ENCODE results near the gene VWA2. TPM values are rescaled to one million over a fixed set of nuclear protein-coding genes. Genes with fewer than 3 reads are reported as not detected.

The VWA2 gene
- polyA plus RNA-seq, 1 of the 3 experiments (the other 2 are of a cell fraction): not detected

- 84% methylated on average over 5 of the region's 5 CpGs for WGBS (ENCODE audit: low lambda C conversion rate)
- no peak overlapping the region for H3K9ac ChIP-seq
- H3K4me1 ChIP-seq (ENCODE audit: control insufficient read depth in 1 of 2, insufficient read depth in 2 of 2, low read depth in 1 of 2, low read length in 1 of 2): no peaks in the 10 kb centered on the region
- H4K20me1 ChIP-seq (ENCODE audit: insufficient read depth): no peaks in the 10 kb centered on the region
- H3F3A ChIP-seq (replicated peaks; ENCODE audit: insufficient read depth): no peaks in the 10 kb centered on the region
- no peaks in the 10 kb centered on the region for H3K36me3 ChIP-seq (replicated peaks in 1 of 2; ENCODE audit: control insufficient read depth in 1 of 2, insufficient read depth in 2 of 2, low read length in 1 of 2)
- H3K27me3 ChIP-seq (ENCODE audit: insufficient read depth): no peaks in the 10 kb centered on the region
- no peak for DNase-seq
- CTCF ChIA-PET: no interaction called here
- no peaks in the 10 kb centered on the region for H3K9me3 ChIP-seq
- no peak for TF ChIP-seq EZH2phosphoT487 (IDR thresholded peaks at IDR 0.05; ENCODE audit: borderline replicate concordance, low read depth)
- no peak for TF ChIP-seq MEF2A (IDR thresholded peaks at IDR 0.05; ENCODE audit: borderline replicate concordance, low read depth)
- TF ChIP-seq TCF12 (IDR thresholded peaks at IDR 0.05): no peak
- no peak for TF ChIP-seq RCOR1 (IDR thresholded peaks at IDR 0.05; ENCODE audit: low read length)
- TF ChIP-seq ELF1 (IDR thresholded peaks at IDR 0.05): no peak
- TF ChIP-seq EP300 (IDR thresholded peaks at IDR 0.05; ENCODE audit: borderline replicate concordance in 1 of 2, low read depth in 1 of 2, low read length in 1 of 2): no peak
- TF ChIP-seq NFIC (IDR thresholded peaks at IDR 0.05; ENCODE audit: borderline replicate concordance): no peak
- TF ChIP-seq RXRA (IDR thresholded peaks at IDR 0.05; ENCODE audit: borderline replicate concordance, low read depth): no peak
- no peak for TF ChIP-seq FOSL2 (IDR thresholded peaks at IDR 0.05; ENCODE audit: borderline replicate concordance, low read depth)
- no peak for TF ChIP-seq IRF3 (IDR thresholded peaks at IDR 0.05; ENCODE audit: low read depth, low read length)
- no peak for TF ChIP-seq FOXM1 (IDR thresholded peaks at IDR 0.05; ENCODE audit: low read depth)
- no peak for TF ChIP-seq NRF1 (IDR thresholded peaks at IDR 0.05; ENCODE audit: low read depth, low read length)
- no peak for TF ChIP-seq CTCF (IDR thresholded peaks at IDR 0.05)
- TF ChIP-seq USF1 (IDR thresholded peaks at IDR 0.05; ENCODE audit: borderline replicate concordance, low read depth): no peak
- TF ChIP-seq FOXJ3 (CRISPR knock-in tag; IDR thresholded peaks at IDR 0.05): no peak
- no peak for TF ChIP-seq PBX3 (IDR thresholded peaks at IDR 0.05)
- H2AFZ ChIP-seq (ENCODE audit: low read depth): no peak overlapping the region
- no peaks in the 10 kb centered on the region for H3K79me2 ChIP-seq (ENCODE audit: insufficient read depth)
- POLR2A ChIA-PET: no interaction called here
- no peak overlapping the region for H3K4me2 ChIP-seq
- H3K27ac ChIP-seq (ENCODE audit: low read depth in 2 of 2, low read length in 1 of 2): no peak overlapping the region
- H3K4me3 ChIP-seq (ENCODE audit: low read depth in 2 of 2, low read length in 1 of 2): no peak overlapping the region
- no peaks in the 10 kb centered on the region for H3K9me2 ChIP-seq
These were observed 19.3 kb downstream of the VWA2 start for GRCh38 chr10:114258274-114258840.

Data from SK-N-SH (cell line).